CD4-positive, alpha-beta T cell treated with Interferon gamma for 1 hour (primary cell): ENCODE results near the gene TBL2.
A peak's percentile ranks its signal among the peaks of the same experiment; 100 is the strongest.
"Not testable (repeated sequence)": the region's sequence is repeated elsewhere in the genome, so short reads cannot be mapped to it uniquely, and the experiment has no call there.

Source experiments
- DNase-seq: peaks from one replicate; pipeline ENCODE4 v3.0.0-alpha.2; 2020

The TBL2 gene

DNA sequence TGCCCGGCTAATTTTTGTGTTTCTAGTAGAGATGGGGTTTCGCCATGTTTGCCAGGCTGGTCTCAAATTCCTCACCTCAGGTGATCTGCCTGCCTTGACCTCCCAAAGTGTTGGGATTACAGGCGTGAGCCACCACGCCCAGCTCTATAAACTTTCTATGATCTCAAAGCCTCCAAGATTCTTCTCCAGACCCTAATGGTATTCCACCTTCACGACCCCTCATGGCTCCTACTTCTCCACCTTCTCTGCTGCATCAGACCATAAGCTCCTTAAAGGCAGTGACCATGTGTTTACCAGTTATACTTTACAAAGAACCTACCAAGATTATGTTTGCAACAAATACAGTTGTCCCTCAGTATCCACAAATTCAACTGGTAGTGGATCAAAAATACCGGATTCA, 46.2 kb downstream of the TBL2 start:
- no peak for DNase-seq

DNA sequence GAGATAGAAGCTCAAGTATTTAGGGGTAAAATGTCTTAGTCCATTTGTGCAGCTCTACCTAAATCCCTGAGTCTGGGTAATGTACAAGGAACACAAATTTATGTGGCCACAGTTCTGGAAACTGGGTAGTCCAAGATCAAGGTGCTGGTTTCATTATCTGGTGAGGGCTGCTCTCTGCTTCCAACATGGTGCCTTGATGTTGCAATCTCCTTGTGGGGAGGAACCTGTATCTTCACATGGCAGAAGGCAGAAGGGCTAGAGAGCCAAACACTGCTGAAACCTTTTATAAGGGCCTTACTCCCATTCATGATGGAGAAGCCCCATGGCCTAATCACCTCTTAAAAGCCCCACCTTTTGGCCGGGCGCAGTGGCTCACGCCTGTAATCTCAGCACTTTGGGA, 47.6 kb downstream of the TBL2 start:
- DNase-seq, result no peak

DNA sequence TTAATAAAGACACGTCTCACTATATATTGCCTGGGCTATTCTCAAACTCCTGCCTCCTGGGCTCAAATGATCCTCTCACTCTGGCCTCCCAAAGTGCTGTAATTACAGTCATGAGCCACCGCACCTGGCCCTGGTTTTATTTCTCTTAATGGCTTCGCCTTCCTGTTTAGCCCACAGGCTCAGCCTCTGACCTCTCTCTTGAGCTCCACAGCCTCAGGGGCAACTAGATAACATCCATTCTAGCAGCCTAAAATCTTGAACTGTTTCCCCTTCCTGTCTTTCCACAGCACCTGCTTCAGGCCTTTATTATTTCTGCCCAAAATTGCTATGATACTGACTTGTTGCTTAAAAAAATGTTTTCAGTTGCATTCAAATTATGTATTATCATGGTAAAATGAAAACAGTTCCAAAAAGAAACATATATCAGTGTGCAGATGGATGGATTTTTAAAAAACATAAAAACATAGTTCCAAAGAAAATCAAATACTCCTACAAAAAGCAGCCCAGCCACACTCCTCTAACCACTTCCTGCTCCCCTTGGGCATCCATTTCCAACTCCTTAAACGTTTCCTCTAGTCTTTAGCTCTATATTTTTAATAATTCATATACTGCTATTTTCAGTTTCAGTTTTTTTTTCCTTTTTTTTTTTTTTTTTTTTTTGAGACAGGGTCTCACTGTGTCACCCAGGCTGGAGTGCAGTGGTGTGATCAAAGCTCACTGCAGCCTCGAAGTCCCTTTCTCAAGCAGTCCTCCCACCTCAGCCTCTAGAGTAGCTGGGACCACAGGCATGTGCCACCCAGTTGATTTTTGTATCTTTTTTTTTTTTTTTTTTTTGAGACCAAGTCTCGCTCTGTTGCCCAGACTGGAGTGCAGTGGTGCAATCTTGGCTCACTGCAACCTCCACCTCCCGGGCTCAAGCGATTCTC, 51.2 kb downstream of the TBL2 start:
- DNase-seq, result no peak

DNA sequence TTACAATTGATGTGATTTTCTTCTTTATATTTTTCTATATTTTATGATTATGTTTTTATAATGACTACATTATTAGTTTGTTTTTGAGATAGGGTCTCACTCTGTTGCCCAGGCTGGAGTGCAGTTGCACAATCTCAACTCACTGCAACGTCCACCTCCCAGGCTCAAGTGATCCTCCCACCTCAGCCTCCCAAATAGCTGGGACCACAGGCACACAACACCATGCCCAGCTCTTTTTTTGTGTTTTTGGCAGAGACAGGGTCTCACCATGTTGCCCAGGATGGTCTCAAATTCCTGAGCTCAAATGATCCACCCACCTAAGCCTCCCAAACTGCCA, 52.3 kb downstream of the TBL2 start:
- not testable (repeated sequence) for DNase-seq

DNA sequence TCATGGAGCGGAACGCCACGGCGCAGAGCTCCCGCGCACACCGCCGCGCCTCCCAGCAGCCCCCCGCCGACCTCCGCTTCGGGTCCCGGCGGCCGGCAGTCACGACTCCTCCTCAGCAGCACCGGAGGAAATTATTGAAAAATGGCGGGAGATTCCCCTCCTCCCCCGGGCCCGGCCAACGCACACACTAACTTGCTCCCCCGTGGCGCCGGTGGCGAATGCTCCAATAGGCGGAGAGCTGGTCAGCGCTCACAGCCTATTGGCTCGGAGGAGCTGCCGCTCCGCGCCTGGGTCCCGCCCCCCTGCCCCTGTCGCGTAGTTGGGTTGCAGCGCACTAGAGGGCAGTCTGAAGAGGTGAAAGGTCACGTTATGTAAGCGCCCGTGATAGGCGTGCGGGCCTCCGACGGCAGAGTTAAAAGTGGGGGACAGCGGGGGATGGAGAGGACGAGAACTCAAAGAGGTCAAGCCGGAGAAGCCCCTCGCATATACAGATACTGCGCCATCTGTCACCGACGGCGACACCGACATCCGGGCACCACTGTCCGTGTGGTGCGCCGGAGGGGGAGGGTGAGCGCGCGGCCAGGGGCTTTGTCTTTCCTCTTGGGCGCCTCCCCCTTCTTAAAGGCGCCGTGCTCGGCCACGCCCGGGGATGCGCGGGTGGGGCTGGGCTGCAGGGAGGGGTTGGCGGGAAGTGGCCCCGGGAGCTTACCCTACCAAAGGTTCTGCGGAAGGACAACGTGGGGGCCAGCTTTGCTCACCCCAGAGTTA, 56.1 kb downstream of the TBL2 start, which contains the start of gene BAZ1B:
TSS of gene BAZ1B (minus strand) at position 189 of the 768 bp plus-strand sequence. CDS start 360 bp downstream, outside the sequence.
- peak; percentile 98 for DNase-seq

DNA sequence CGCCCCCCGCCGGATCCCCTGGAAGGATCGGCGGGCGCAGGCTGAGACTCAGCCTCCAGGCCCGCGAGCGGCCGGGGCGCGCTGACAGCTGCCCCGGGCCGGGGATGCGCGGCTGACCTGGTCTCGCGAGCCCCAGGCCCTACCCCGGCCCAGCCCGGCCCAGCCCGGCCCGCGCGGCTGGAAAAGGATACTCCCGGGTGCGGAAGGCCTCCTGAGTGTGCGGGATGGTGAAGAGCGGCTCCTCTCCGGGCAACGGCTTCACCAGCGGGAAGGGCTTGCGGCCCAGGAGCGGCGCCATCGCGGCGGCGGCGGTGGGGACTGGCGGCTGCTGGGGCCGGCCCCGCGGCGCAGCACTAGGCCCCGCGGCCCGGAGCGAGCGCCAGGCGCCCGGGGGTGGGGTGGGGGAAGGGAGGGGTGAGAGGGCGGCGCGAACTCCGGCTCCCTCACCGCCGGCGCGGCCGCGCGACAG, 56.7 kb downstream of the TBL2 start:
- no peak for DNase-seq

DNA sequence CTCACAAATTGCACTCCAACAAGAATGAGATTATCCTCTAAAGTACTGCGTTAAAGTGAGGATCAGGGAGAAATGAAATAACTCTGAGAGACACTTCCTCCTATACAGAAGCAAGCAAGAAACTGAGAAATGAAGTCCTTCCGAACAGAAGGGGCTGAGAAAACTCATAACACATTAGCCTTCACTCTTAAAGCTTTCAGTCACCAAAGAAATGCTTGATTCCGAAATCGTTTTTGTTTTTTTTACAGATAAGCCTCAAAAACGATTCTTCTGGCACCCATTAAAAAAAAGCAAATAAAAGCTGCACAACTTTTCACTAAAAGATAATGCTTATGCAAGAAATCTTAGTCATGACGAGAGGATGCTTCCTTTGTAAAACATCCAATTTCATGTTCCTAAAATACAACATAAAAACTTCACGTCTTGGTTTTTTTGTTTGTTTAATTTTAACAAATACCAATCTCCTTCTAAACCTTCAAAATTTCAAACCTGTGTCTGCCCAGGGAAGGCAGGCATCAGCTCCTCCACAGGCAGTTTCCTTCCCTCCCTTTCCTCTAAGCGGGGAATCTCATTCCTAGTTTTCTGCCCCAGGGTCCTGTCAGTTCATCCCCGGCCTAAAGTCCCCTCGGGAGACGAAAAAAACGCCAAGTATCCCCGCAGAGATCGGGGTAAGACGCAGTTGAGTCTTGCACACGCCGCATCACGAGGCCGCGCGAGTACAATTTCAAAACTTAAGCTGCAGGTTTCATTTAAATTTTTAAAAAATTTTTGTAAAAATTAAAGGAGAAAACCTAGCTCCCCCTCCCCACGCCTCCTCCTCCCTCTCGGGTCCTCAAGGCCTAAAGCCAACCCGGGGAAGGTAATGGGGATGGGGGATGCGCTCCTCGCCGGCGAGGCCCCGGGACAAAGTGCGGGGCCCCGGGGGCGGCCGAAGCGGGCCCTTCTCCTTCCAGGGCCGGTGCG, 57.4 kb downstream of the TBL2 start:
- no peak for DNase-seq

DNA sequence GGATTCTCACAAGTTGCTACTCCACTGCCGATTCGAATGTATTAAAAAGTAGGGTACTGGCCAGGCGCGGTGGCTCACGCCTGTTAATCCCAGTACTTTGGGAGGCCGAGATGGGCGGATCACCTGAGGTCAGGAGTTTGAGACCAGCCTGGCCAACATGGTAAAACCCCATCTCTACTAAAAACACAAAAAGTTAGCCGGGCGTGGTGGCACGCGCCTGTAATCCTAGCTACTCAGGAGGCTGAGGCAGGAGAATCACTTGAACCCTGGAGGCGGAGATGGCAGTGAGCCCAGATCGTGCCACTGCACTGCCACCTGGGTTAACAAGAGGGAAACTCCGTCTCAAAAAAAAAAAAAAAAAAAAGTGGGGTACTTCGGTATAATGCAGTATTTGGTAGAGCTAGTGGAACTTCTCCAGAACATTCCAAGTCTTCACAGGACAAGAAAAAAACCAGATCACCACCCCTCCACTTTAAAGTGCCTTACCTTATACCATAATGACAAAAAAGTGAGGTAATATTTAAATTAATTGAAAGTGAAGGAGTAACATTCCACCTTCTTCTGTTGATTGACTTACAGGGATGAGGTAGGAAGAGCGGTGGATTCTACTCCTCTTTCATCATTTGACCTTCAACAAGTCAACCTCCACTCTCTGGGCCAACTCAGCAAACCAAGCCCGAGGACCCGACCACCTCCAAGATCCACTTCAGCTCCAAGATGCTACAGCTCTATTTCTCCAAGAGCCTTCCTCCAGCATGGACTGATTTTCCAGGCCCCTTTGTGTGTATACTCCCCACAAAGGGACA, 58.3 kb downstream of the TBL2 start:
- DNase-seq, result peak; percentile 14

DNA sequence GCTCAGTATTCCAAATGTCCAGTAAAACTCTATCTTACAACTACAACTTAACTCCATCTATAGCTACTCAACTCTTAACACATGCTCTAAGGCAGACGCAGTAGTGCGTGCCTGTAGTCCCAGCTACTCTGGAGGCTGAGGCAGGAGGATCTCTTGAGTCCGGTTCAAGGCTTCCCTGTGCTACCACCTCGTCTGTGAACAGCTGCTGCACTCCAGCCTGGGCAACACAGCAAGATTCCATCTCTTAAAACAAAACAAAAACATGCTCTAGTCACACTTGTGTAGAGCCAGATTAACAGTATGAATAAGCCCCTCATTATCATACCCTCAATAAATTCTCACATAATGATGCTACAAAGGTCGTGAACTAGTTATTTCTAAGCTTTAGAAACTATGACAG, 59.9 kb downstream of the TBL2 start:
- no peak for DNase-seq
